ENCODE measurements around the gene SLC25A29.

SLC25A29 gene

DNA sequence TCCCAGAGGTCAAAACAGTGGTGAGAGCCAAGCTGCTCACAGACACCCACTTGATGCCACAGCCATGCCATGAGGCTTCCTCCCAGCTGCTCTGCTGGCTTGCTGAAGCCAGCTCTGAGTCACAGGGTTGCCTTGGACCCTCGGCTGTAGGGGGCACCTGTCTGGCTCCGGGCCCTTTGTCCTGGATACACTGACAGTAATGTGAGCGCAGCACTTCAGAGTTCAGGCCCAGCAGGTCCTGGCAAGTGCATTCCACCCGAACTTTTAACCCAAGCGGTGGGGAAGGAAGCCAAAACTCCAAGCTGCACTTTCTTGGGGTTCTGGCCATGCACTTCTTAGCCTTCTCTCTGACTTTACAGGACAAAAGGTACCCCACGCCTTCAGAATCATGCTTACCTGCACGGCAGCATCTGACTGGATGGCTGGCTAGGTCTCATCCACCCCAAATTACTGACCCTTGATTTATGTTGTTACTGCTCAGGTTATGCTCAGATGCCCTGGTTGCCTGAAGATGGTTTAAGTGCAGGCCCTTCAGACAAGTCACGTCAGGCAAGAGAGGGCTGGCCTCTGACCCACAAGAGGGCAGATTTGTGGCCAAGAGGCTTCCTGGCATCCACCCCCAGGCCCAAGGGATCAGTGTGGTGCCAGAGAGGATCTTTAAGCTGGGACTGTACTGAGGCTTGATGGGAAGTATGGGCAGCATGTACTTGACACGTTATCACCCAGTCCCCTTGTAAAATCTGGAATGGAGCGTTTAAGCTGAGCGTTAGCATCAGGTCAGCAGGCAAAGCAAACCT is 24.8 kb downstream of the SLC25A29 start:
- DNase-seq (ENCODE audit: low read depth in 2 of 2) = no peak

DNA sequence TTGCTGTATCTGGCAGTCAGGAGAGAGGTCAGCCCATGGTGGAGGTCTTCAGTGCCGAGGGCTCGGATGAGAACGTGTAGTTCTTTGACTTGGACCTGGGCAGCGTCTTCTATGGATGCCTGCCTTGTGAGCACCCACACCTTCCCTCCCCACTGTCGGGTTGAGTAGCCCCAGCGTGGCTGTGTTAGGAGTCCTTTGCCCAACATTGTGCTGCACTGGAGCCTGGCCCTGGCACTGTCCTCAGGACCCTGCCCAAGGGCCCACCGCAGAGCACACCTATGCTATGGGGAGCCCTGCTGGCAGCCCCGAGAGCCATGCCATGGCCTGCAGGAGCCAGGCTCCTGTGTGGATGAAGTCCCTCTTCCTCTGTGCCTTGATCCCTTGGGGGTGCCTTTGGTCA is 26.7 kb downstream of the SLC25A29 start:
- no peak for DNase-seq (ENCODE audit: low read depth in 2 of 2)

DNA sequence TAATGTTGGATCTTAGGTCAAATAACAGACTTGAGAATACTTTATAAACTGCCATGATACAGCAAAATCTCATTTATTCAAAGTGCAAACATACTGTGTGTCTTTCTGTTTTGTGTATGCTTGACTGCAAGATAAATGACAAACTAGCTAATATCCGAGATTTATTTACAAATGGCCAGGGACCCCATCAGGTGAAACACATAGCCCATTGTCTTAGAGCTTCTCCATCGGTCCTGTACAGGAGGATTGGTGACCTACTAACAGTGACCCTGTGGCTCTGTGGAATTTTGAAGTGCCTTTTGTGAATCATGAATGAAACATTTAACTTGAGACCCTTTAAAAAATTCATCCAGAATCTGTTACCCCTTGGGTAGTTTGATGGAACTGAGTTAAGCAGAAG is 27.1 kb downstream of the SLC25A29 start:
- no peak for DNase-seq (ENCODE audit: low read depth in 2 of 2)

DNA sequence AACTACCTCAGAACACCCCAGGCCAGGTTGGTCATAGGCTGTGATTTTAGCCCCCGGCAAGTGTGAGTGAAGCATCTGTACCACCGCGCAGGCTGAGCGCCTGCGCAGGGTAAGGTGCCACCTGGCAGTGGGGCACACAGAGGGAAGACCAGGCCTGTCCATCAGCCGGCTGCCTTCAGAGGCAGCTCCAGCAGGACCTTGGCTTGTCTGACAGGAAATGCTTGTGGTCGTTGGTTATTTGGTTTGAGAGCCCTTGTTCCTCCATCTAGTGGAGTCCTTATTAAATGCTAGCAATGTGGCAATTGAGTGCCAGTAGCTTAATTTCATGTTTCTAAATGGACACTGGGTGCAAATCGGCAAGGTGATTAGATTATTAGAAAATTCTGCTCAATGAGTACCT is 27.5 kb downstream of the SLC25A29 start:
- DNase-seq (ENCODE audit: low read depth in 2 of 2) = no peak

DNA sequence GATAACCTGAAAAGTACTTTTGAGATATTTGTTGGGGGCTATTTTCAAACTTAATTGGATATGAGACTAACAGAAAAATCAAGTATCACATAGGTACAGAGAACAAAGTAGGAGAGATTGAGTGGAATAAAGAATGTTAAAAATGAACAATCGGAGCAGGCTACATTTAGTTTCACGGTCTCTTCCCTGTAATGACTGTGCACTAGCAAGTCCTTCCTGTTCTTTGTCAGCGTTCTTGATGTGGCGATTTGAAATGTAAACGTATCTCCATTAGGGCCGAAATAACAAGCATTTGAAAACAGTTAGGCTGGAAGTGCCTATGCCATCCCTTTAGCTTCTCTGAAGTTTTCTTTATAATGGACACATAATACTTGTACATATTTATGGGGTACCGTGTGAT is 31.0 kb downstream of the SLC25A29 start:
- DNase-seq (ENCODE audit: low read depth in 2 of 2) = no peak

DNA sequence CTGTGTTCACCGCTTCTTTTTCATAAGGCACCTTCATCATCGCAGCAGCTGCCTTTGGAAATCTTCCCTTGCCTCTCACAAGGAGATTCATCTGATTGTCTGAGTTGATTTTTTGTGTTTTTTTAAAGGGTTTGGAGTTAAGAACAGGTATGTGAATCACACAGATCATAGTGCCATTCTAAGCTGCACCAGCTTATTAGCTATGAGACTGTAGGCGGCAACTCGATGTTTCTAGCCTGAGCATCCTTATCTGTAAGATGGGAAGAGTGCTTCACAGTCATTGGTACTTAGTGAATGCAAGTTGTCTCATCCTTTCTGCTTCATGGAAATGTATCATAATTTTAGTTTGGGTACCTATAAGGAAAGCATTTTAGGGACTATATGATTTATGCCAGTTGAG is 32.0 kb downstream of the SLC25A29 start:
- no peak for DNase-seq (ENCODE audit: low read depth in 2 of 2)

DNA sequence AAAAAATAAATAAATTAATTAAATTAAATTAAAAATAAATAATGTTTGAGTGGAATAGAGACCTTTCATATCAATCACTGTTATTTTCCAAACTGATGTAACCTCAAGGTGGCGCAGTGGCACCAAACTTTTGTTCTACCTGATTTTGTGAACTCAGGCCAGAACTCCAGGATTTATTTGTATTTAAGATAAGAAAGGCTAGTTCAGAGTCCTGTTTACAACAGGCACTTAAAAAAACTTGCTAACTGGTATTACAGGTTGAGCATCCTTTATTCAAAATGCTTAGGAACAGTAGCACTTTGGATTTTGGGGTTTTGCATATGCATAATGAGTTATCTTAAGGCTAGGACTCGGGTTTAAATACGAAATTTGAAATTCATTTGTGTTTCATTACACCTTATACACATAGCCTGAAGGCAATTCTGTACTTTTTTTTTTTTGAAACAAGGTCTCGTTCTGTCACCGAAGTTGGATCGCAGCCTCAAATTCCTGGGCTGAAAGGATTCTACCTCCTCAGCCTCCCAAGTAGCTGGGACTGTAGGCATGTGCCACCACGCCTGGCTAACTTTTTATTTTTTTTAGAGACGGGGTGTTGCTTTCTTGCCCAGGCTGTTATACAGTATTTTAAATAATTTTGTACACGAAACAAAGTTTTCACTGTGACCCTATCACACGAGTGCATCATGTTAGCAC is 34.9 kb downstream of the SLC25A29 start:
- peak in 1 of 2 donors; percentile 10 for DNase-seq (ENCODE audit: low read depth in 2 of 2)

DNA sequence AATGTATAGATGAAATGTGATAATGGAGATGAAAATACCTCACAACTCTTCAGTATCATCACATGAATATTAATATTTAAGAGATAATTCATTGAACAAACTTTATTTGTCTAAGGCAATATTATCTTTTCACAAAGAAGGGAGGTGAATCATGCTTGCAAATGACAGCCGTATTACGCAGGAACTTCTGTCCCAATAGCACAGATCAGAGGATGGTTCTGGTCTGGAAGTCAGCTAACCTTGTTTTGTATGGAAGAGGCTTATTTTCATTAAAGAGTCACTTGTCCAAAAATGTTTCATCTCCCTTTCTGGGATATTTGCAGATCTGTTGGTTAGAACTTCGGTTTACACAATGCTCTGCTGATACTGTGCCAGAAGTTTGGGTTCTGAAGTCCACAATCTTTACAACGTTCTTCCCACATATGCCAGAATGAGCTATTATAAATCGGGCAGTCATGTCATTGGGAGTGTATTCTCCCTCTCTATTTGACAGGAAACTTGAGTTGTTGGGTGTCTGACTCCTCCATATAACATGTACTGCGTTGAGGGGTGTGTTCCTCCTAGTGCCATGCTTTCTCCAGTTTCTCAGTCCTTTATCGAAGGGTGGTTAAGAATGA is 37.5 kb downstream of the SLC25A29 start:
- DNase-seq (ENCODE audit: low read depth in 2 of 2) = no peak

DNA sequence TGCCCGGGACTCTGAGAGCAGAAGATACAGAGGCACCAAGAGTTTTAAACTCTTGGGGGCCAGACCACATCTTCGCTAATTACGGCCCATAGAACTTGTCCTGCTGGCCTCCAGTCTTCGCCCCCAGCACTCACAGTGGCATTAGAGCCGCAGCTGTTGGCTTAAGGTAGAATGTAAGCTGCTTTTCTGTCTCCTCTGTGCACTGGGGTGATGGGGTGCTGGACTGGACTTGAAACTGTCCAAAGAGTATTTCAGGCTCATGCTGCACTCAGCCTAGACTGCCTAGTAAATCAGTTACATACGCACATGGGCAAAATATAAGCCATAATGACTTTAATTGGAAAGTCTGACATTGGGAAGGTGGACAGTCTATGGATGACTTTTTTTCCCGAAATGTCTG is 38.3 kb downstream of the SLC25A29 start:
- no peak for DNase-seq (ENCODE audit: low read depth in 2 of 2)

DNA sequence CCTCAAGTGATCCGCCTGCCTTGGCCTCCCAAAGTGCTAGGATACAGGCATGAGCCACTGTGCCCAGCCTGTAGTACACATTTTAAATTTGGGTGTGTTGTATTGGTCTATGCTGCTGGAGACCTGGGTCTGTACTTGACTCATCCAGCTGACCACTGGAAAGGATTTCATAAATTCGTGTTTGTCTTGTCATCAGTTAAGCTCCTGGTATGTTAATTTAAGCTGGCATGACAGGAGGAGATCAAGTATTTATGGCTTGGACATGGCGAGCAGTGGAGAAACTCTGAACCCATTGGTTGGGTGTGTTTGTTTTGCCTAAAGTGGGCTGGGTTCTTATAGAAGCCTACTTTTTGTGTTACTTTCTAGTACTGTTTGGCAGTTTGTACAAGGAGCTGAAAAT is 43.1 kb downstream of the SLC25A29 start:
- DNase-seq (ENCODE audit: low read depth in 2 of 2) = no peak

DNA sequence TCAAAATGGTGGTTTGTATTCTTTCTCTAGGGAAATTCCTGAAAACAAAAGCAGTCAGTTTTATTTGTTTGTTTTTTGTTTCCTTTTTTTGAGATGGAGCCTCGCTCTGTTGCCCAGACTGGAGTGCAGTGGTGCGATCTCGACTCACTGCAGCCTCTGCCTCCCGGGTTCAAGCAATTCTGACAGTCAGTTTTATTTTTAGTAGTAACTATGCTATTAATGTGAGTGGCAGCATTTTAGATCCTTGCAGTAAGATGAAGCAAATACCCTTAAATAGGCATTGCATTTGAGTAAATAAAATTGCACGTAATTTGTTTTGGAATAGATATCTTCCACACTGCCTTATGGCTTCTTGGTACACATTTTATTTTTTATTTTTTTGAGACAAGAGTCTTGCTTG is 43.7 kb downstream of the SLC25A29 start:
- no peak for DNase-seq (ENCODE audit: low read depth in 2 of 2)

DNA sequence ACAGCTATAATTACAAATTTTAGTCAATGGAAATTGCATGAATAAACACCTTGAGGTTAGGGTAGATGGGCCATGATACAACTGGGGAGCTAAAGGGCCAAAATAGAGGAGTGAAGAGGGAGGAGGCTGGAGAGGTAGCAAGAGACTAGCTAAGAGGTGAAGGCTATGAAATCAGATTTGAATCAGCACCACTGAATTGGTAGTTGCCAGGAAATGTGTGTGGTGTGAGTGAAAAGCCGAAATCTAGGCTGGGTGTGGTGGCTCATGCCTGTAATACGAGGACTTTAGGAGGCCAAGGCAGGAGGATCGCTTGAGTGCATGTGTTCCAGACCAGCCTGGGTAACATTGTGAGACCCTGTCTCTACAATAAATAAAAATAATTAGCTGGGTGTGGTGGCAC is 44.6 kb downstream of the SLC25A29 start:
- DNase-seq (ENCODE audit: low read depth in 2 of 2) = no peak

DNA sequence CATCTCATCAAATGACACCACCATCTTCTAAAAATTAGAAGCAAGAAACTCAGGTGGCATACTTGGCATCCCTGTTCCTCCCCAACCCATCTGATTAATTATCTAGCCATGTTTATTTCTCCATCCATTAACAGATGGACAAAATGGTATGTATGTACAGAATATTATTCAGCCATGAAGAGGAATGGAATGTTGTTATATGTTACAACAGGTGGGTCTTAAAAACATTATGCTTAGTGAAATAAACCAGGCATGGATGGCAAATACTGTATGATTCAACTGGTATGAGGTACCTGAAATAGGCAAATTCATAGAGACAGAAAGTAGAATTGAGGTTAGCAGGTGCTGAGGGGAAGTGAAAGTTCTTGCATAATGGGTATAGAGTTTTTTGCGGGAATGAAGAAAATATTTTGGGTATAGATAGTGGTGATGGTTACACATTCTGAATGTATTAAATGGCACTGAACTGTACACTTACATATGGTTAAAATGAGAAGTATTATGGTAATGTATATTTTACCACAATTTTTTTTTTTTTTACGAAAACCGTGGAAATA is 49.8 kb downstream of the SLC25A29 start:
- DNase-seq (ENCODE audit: low read depth in 2 of 2) = no peak

DNA sequence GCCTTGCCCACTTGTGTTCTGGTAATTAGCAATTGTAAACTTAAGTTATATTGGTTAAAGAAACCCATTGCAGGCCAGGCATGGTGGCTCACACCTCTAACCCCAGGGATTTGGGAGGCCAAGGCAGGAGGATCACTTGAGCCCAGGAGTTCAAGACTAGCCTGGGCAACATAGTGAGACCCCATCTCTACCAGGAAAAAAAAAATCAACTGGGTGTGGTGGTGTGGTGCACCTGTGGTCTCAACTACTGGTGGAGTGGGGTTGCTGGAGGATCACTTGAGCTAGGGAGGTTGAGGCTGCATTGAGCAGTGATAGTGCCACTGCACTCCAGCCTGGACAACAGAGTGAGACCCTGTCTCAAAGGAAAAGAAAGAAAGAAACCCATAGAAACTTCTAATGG is 53.6 kb downstream of the SLC25A29 start:
- no peak for DNase-seq (ENCODE audit: low read depth in 2 of 2)

DNA sequence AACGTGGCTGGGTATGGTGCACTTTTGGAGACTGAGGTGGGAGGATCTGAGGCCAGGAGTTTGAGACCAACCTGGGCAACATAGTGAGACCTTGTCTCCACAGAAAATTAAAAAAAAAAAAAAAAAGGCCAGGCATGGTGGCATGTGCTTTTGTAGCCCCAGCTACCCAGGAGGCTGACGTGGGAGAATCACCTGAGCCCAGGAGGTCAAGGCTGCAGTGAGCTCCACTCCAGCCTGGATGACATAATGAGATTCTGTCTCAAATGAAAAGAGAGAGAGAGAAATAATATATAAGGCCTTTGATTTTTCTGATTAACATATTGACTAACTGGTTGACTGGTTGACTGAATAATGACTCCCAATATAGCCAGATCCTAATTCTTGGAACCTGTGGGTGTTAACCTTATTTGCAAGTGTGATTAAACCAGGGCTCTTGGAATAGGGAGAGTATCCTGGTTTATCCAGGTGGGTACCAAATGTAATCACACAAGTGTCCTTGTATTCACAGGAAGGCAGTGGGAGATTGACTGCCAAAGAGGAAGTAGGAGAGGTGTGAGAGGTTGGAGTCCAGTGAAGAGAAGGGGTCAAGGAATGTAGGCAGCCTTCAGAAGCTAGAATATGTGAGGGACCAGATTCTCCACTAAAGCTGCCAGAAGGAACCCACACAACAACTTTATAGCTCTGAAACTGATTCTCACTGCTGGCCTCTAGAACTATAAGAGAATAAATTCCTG is 55.3 kb downstream of the SLC25A29 start:
- no peak for DNase-seq (ENCODE audit: low read depth in 2 of 2)

DNA sequence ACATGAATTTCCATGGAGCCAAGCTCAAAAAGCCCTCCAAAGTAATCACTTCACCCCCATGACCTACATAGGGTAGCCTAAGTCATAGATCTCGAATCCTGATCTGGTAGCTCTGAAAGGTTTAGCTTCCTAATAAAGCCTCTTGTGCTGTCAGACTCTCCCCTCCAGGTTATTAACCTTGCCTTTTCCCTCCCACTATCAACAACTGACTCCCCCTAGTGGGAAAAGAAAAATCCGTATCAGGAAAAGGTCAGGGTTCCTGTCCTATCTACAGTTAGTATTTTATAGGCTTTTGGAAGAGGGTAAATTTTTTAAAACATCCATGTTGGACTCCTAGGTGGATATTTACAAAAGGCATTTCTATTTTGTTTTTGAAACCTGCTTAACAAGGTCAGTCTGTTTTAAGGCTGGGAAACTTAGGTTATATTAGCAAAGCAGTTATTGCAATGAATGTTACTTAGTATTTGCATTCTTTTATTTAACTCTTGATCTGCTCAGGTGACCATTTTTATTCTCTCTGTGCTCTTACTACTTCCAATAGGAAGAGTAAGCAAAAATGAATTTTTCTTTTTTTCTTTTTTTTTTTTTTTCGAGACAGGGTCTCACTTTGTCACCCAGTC is 59.3 kb downstream of the SLC25A29 start:
- DNase-seq (ENCODE audit: low read depth in 2 of 2) = no peak

DNA sequence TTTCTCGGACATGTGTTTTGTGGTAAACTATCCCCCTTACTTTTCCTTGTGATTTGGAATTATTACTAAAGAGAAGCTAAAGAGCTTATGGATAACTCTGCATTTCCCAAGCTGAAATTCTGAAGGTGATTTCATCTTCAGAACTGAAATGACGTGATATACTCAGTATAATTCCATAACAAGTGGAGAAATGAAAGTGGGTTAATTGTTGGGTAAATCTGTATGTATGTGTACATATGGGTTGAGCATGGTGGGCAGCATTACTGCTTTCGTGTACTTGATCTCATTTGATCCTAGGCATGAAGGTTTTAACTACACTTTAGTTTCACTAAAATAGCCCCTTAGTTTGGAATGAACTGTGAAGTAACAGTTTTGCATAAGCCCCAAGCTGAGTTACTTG is 63.2 kb downstream of the SLC25A29 start:
- no peak for DNase-seq (ENCODE audit: low read depth in 2 of 2)

DNA sequence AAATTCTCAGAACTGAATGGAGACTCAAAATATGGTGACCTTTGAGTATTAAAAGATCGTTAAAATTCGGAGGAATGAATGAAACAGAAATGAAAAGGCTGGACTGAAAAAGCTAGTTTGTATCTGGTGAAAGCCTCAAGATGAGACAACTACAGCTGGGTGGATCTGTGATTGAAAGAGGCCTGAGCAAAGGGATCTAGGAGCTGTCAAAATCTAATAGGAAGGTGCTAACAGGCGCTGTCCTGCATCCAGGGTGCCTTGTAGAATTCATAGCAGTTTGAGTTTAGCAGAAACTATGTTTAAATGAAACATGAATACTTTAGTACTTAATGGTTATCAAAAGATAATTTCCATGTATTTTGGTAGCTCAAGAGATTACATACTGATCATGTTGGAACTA is 65.0 kb downstream of the SLC25A29 start:
- no peak for DNase-seq (ENCODE audit: low read depth in 2 of 2)
